Measurements from ENCODE around the gene NEK9. TPM values are rescaled to one million over a fixed set of nuclear protein-coding genes. Genes with fewer than 3 reads are reported as not detected.

Gene NEK9
- total and polyA plus RNA-seq, 2 donors (not counting 1 experiment from before 2014, with no cell fraction given), result 35.1 to 110 TPM

DNA sequence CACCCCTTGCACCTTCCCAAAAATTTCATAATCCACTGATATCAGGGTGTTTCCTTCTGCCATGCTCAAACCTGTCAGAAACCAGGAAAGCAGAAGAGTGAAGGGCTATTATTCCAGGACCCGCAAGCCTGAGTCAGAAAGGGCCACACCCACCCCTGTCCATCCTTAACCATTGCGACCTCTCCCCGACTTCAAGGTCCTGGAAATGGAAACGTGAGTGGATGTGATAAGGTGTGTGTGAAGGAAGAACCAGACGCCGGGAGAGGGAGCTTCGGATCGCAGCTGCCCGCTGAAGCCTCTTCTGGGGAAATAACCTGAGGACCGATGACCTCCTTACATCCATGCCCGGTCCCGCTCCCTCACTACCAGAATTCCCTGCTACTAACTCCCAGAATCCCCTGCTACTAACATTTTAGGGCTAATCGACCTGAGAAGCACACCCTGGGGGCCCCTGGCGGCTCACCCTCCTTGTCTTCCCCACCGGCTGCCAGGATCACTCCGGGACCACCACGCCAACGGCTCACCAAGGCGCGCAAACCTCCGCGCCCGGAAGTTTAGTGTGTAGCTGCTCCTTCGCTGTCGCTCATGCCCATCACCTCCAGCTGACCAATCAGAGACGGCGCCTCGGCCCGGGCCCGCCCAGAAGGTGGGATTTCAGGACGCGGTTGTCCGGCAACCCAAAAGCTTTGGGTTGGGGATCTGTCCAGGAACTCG is 63.2 kb downstream of the NEK9 start, which contains the start of gene ACYP1:
ACYP1 (minus strand) TSS at position 534 of the 714 bp plus-strand sequence; CDS start at position 63, 471 bp downstream.
- H3K9me3 Mint-ChIP-seq (ENCODE audit: insufficient read depth), result no peaks in the 10 kb centered on the region
- H2AFZ ChIP-seq (ENCODE audit: insufficient read depth, low read depth, low read length, poor library complexity, severe bottlenecking), result peak within 1 kb of the TSS; percentile 85
- H3K27me3 ChIP-seq (replicated peaks in 1 of 4; ENCODE audit: control extremely low read depth in 1 of 4, control insufficient read depth in 3 of 4, insufficient read depth in 4 of 4, low read length in 3 of 4), result no peaks in the 10 kb centered on the region
- H3K4me3 ChIP-seq (ENCODE audit: control extremely low read depth in 1 of 5, extremely low read depth in 1 of 5, insufficient read depth in 1 of 5, low read depth in 2 of 5, low read length in 4 of 5), result peak within 1 kb of the TSS; percentile 72 to 100 (median 96)
- peaks cover 5% of the 10 kb centered on the region for H3K79me2 ChIP-seq (ENCODE audit: control insufficient read depth, insufficient read depth, low read length)
- peaks cover 0 to 2% of the 10 kb centered on the region in 2 experiments for H3K36me3 ChIP-seq (replicated peaks in 1 of 2; ENCODE audit: control extremely low read depth in 1 of 2, control insufficient read depth in 1 of 2, extremely low read depth in 1 of 2, insufficient read depth in 2 of 2, low read length in 1 of 2)
- ChIA-PET POLR2A (interaction anchor here (0.5 to 1.0 kb wide), 5 partner anchors 15 to 217 kb away, joined by 3 to 5 read pairs (median 3); partner anchors contain the start of gene NEK9), CTCF (interaction anchor here (0.5 to 3.2 kb wide), 6 partner anchors 12 to 346 kb away, joined by 3 to 13 read pairs (median 4); no protein-coding TSS in a partner anchor)
- peak within 1 kb of the TSS; percentile 100 for H3K4me3 Mint-ChIP-seq
- peaks cover 13 to 17% of the 10 kb centered on the region in 2 donors for H3K4me1 ChIP-seq (ENCODE audit: control insufficient read depth in 2 of 2, insufficient read depth in 2 of 2, low read length in 2 of 2)
- intact Hi-C loops (cut with micrococcal nuclease), result loop anchor here (1.0 to 10.0 kb wide), 4 partner anchors 12 to 449 kb away; partner anchors contain the start of genes EIF2B2, LTBP2, MLH3 and NEK9
- H3K9ac ChIP-seq (ENCODE audit: low read length), result peak within 1 kb of the TSS; percentile 75
- H3K27ac Mint-ChIP-seq, result peak within 1 kb of the TSS; percentile 95
- H3K4me1 Mint-ChIP-seq, result peaks cover 20% of the 10 kb centered on the region
- no peaks in the 10 kb centered on the region for H3K27me3 Mint-ChIP-seq
- peak within 1 kb of the TSS; percentile 65 to 73 for H3K27ac ChIP-seq (ENCODE audit: low read length in 2 of 2)
- TF ChIP-seq EZH2 (IDR thresholded peaks at IDR 0.05; ENCODE audit: borderline replicate concordance, insufficient read depth, low read depth, low read length, poor library complexity, severe bottlenecking), result no peak
- TF ChIP-seq, protein P1, sequence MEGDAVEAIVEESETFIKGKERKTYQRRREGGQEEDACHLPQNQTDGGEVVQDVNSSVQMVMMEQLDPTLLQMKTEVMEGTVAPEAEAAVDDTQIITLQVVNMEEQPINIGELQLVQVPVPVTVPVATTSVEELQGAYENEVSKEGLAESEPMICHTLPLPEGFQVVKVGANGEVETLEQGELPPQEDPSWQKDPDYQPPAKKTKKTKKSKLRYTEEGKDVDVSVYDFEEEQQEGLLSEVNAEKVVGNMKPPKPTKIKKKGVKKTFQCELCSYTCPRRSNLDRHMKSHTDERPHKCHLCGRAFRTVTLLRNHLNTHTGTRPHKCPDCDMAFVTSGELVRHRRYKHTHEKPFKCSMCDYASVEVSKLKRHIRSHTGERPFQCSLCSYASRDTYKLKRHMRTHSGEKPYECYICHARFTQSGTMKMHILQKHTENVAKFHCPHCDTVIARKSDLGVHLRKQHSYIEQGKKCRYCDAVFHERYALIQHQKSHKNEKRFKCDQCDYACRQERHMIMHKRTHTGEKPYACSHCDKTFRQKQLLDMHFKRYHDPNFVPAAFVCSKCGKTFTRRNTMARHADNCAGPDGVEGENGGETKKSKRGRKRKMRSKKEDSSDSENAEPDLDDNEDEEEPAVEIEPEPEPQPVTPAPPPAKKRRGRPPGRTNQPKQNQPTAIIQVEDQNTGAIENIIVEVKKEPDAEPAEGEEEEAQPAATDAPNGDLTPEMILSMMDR (IDR thresholded peaks at IDR 0.05), result no peak
- peak; percentile 91 for DNase-seq
- H3K4me2 ChIP-seq (replicated peaks; ENCODE audit: low read depth, low read length, poor library complexity, severe bottlenecking), result peak within 1 kb of the TSS; percentile 88
- WGBS (ENCODE audit: insufficient coverage), result under 1% methylated on average over 26 of the region's 34 CpGs
- H4K20me1 ChIP-seq (ENCODE audit: control insufficient read depth, insufficient read depth, low read length, poor library complexity, severe bottlenecking), result no peaks in the 10 kb centered on the region
- peak; percentile 99 for ATAC-seq (ENCODE audit: low read depth)
- peaks cover 0 to 2% (median 0%) of the 10 kb centered on the region in 3 donors for H3K9me3 ChIP-seq (ENCODE audit: control extremely low read depth in 1 of 3, control insufficient read depth in 2 of 3, insufficient read depth in 1 of 3, low read length in 2 of 3)

Data from B cell (primary cell).